HepG2 (cell line): ENCODE results near the gene PSRC1. TPM values are rescaled to one million over a fixed set of nuclear protein-coding genes. Genes with fewer than 3 reads are reported as not detected.
A peak's percentile ranks its signal among the peaks of the same experiment; 100 is the strongest.

Source experiments
- BHLHE40 ChIP-seq: IDR thresholded peaks from 2 replicates; pipeline ENCODE4 v1.6.1; 2011; ENCODE audit warnings: low read length, improper control_type of control experiment
- EP300 ChIP-seq, 3 experiments: sonication (generic) in 1 of 3; formaldehyde crosslinking in 1 of 3; IDR thresholded peaks; 2 replicates each; pipeline versions ENCODE4 v1.5.1 to v1.6.1; 2011 to 2020; ENCODE audit warnings: low read depth in 2 of 3, low read length in 2 of 3, borderline replicate concordance in 1 of 3, improper control_type of control experiment in 1 of 3, mild to moderate bottlenecking in 1 of 3, missing genetic modification reagents in 1 of 3, moderate library complexity in 1 of 3
- GLMP ChIP-seq: sonication (generic); formaldehyde crosslinking; IDR thresholded peaks from 2 replicates; pipeline ENCODE4 v1.9.0; 2021; ENCODE audit warnings: missing genetic modification reagents, mild to moderate bottlenecking, borderline replicate concordance
- MAZ ChIP-seq, 2 experiments: sonication (generic) in 1 of 2; formaldehyde crosslinking in 1 of 2; IDR thresholded peaks; 2 replicates each; pipeline versions ENCODE4 v1.5.0 to v1.6.1; 2012 to 2020; ENCODE audit warnings: low read depth in 2 of 2, mild to moderate bottlenecking in 2 of 2, borderline replicate concordance in 1 of 2, improper control_type of control experiment in 1 of 2, low read length in 1 of 2, missing genetic modification reagents in 1 of 2, moderate library complexity in 1 of 2
- NFAT5 ChIP-seq: sonication (generic); formaldehyde crosslinking; IDR thresholded peaks from 2 replicates; pipeline ENCODE4 v1.4.0; 2020; ENCODE audit warnings: missing genetic modification reagents
- PHB2 ChIP-seq: fragments of 450-650 bp; IDR thresholded peaks from 2 replicates; pipeline ENCODE4 v1.6.1; 2018; ENCODE audit not compliant: partially characterized antibody
- PHF8 ChIP-seq: sonication (generic); formaldehyde crosslinking; IDR thresholded peaks from 2 replicates; pipeline ENCODE4 v1.5.0; 2020; ENCODE audit warnings: missing genetic modification reagents
- RAD51 ChIP-seq: fragments of 450-650 bp; IDR thresholded peaks from 2 replicates; pipeline ENCODE4 v1.6.1; 2016; ENCODE audit warnings: borderline replicate concordance
- TRIM22 ChIP-seq: fragments of 450-650 bp; IDR thresholded peaks from 2 replicates; pipeline ENCODE4 v1.6.1; 2017
- TRIM24 ChIP-seq: sonication (generic); formaldehyde crosslinking; IDR thresholded peaks from 2 replicates; pipeline ENCODE4 v1.8.0; 2022; ENCODE audit warnings: mild to moderate bottlenecking, missing genetic modification reagents
- ZNF253 ChIP-seq: sonication (generic); formaldehyde crosslinking; IDR thresholded peaks from 2 replicates; pipeline ENCODE4 v1.8.0; 2022; ENCODE audit warnings: mild to moderate bottlenecking, missing genetic modification reagents, borderline replicate concordance
- ZNF317 ChIP-seq: sonication (generic); formaldehyde crosslinking; IDR thresholded peaks from 2 replicates; pipeline ENCODE4 v1.5.0; 2020; ENCODE audit warnings: mild to moderate bottlenecking, missing genetic modification reagents
- ZNF468 ChIP-seq: sonication (generic); formaldehyde crosslinking; IDR thresholded peaks from 2 replicates; pipeline ENCODE4 v1.8.0; 2022; ENCODE audit warnings: mild to moderate bottlenecking, moderate library complexity, missing genetic modification reagents
- ZNF567 ChIP-seq: sonication (generic); formaldehyde crosslinking; IDR thresholded peaks from 2 replicates; pipeline ENCODE4 v1.8.1; 2023; ENCODE audit warnings: mild to moderate bottlenecking, missing genetic modification reagents, borderline replicate concordance
- ZNF639 ChIP-seq: conservative IDR thresholded peaks from 2 replicates; pipeline ENCODE4 v1.6.1; 2018; ENCODE audit warnings: missing genetic modification reagents
- ZNF644 ChIP-seq: IDR thresholded peaks from 2 replicates; pipeline ENCODE4 v1.6.1; 2016; ENCODE audit warnings: low read depth
- polyA plus RNA-seq, 8 experiments: library from polyadenylated mRNA; depleted of rRNA in 3 of 8; stranded (reverse) in 7 of 8; unstranded in 1 of 8; fragments of >200 nt; fragmentation: Illumina TruSeq in 4 of 8; extraction: Trizol in 4 of 8; gene quantifications; 2 replicates each; pipeline versions ENCODE4 v1.2.1 to v1.2.3, GENCODE V29; 2011 to 2016; ENCODE audit warnings: low read depth in 4 of 8, missing spikeins in 1 of 8, mixed read lengths in 1 of 8; ENCODE audit not compliant: insufficient read depth in 1 of 8
- total RNA-seq, 5 experiments: library from RNA; depleted of rRNA; stranded (reverse); fragments of >200 nt; fragmentation: Illumina TruSeq; extraction: Trizol; gene quantifications; 2 replicates each; pipeline ENCODE4 v1.2.3, GENCODE V29; 2016; ENCODE audit warnings: low read depth in 1 of 5

PSRC1 gene
- total and polyA plus RNA-seq, 2 of the 13 experiments (the other 11 are each of a cell fraction or from before 2014, with no cell fraction given), result 28.6 to 30.3 TPM

GRCh38 chr1:109263597-109264378 lies 19.2 kb downstream of the PSRC1 start (continued):
- no peak for TF ChIP-seq RAD51
- TF ChIP-seq PHB2, result no peak
- peak; percentile 67; the same call in 1 of the 2 replicates for TF ChIP-seq MAZ (IDR thresholded peaks at IDR 0.05; ENCODE audit: borderline replicate concordance, low read depth, low read length)
- peak; percentile 66; the same call in 1 of the 2 replicates for TF ChIP-seq MAZ (CRISPR knock-in tag; IDR thresholded peaks at IDR 0.05; ENCODE audit: low read depth)
- no peak for TF ChIP-seq TRIM24 (CRISPR knock-in tag)
- TF ChIP-seq ZNF567 (CRISPR knock-in tag), result no peak
- TF ChIP-seq ZNF644 (CRISPR knock-in tag), result peak; percentile 64; the same call in 1 of the 2 replicates
- no peak for TF ChIP-seq GLMP
- TF ChIP-seq ZNF468, result no peak
- TF ChIP-seq ZNF253, result no peak
- peak; percentile 76 for TF ChIP-seq BHLHE40
- TF ChIP-seq ZNF639 (CRISPR knock-in tag), result peak; percentile 69; the same call in 1 of the 2 replicates
- TF ChIP-seq NFAT5, result no peak
- TF ChIP-seq ZNF317 (CRISPR knock-in tag), result no peak
- no peak for TF ChIP-seq TRIM22
- TF ChIP-seq PHF8 (CRISPR knock-in tag), result peak; percentile 65
- TF ChIP-seq EP300 (IDR thresholded peaks at IDR 0.05; ENCODE audit: low read depth in 2 of 2, low read length in 2 of 2), result no peak
- no peak for TF ChIP-seq EP300 (CRISPR knock-in tag; IDR thresholded peaks at IDR 0.05; ENCODE audit: borderline replicate concordance)
